ENCODE results near the gene AKAP6.
A peak's percentile ranks its signal among the peaks of the same experiment; 100 is the strongest.

The AKAP6 gene

GRCh38 chr14:32724867-32725471, 395.9 kb downstream of the AKAP6 start:
- DNase-seq: no peak

DNA sequence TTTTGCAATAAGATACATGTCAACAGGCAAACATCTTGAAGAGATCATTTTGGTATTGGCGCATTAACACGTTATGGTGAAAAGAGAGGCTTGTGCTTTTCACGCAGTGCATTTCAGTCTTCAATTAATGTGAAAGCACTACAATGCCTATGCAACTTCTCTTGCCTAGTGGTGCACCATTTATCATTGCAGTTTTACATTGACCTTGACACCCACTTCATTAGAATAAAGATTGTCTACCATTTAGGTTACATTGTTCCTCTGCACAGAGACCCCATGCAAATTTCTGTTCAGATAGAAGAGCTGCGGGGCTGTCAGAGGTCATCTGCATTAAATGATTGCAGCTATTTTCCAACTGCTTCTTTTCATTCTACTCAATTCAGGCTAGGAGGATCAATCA, 397.4 kb downstream of the AKAP6 start:
- DNase-seq: no peak

DNA sequence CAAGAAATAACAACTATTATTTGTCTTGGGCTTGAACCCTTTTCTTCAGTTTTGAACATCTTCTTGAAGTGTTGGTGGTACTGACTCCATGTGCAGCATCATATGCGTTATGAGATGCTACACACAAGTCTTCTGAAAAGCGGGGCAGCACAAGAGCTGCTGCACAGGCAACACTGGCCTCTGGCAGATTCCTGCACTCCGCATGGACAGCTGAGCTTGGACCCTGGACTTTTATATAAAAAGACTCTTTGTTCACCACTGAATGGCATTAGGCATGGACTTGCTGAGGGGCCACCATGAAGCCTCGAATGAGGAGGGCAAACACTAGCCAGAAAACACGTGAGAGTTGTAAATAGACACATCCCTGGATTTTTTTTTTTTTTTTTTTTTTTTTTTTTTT, 398.7 kb downstream of the AKAP6 start:
- DNase-seq: no peak

- no peak for DNase-seq
These were observed 399.4 kb downstream of the AKAP6 start for GRCh38 chr14:32728526-32728925.

GRCh38 chr14:32728976-32729375, 399.9 kb downstream of the AKAP6 start:
- DNase-seq: peak; percentile 67 to 76

- no peak for DNase-seq
These were observed 402.2 kb downstream of the AKAP6 start for GRCh38 chr14:32731249-32731648.

- no peak for DNase-seq
These were observed 403.9 kb downstream of the AKAP6 start for GRCh38 chr14:32733015-32733414.

DNA sequence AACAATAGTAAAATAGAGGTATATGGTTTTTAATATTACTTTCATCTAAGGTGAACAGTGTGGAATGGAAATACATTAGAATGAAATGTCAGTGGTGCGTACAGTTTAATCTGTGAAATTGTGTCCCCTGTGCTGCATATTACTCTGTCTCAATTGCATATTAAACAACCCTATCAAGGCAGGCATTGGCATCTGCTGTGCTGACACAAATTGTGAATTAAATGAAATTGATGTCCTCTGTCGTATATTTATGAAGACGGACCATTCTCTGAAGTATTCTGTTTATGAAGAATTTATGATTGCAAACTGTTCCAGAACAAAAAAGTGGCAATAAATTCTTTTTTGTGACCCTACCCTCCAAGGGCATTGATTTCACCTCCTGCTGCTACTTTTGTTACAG, 405.2 kb downstream of the AKAP6 start:
- no peak for DNase-seq

- no peak for DNase-seq
These were observed 408.5 kb downstream of the AKAP6 start for GRCh38 chr14:32737621-32738020.

GRCh38 chr14:32738206-32738871, 409.2 kb downstream of the AKAP6 start:
- no peak for DNase-seq

DNA sequence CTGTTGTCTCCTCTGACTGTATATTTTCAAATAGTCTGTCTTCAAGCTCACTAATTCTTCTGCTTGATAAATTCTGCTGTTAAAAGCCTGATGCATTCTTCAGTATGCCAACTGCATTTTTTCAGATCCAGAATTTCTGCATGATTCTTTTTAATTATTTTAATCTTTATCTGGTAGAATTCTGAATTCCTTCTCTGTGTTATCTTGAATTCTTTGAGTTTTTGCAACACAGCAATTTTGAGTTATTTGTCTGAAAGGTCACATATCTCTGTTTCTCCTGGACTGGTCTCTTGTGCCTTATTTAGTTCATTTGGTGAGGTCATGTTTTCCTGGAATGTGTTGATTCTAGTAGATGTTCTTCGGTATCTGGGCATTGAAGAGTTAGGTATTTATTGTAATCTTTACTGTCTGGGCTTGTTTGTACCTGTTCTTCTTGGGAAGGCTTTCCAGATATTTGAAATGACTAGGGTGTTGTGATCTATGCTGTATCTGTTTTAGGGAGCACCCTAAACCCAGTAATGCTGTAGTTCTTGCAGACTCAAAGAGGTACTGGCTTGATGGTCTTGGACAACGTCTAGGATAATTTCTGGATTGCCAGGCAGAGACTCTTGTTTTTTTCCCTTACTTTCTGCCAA, 415.8 kb downstream of the AKAP6 start:
- DNase-seq: no peak

DNA sequence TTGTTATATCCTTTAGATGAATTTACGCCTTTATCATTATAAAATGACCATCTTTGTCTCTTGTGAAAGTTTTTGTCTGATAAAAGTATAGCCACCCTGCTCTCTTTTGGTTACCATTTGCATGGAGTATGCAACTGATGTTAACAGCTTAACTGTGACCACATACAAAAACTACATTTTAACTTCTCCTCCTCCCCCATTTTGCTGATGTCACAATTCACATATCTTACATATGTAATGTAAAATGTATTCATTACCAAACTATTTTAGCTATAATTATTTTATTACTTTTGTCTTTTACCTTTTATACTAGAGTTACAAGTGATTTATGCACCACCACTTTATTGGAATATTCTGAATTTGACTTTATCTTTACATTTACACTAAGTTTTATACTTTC, 425.1 kb downstream of the AKAP6 start:
- DNase-seq: no peak

GRCh38 chr14:32756173-32756572, 427.1 kb downstream of the AKAP6 start:
- no peak for DNase-seq

- no peak for DNase-seq
These were observed 427.7 kb downstream of the AKAP6 start for GRCh38 chr14:32756775-32757174.

DNA sequence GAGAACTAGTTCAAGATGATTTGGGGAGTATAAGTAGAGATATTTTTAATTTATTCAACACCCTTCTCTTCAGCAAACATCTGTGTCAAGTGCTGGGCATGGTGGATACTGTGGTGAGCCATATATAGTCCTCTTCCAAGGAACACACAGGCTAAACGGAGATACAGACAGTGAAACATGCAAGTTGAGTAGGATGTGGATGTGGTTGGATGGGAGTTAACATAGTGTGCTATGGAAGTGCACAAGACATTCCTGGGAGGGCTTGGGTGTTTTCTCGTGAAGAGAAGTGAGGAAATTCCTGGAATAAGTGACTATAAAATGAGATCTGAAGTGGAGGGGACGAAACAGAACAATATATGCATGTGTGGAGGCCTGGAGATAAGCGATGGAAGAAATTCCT, 428.5 kb downstream of the AKAP6 start:
- DNase-seq: no peak

GRCh38 chr14:32761381-32761968, 432.4 kb downstream of the AKAP6 start:
- DNase-seq: no peak

GRCh38 chr14:32762886-32763285, 433.8 kb downstream of the AKAP6 start:
- no peak for DNase-seq

GRCh38 chr14:32763673-32764072, 434.6 kb downstream of the AKAP6 start:
- no peak for DNase-seq

- DNase-seq: no peak
These were observed 435.0 kb downstream of the AKAP6 start for GRCh38 chr14:32764131-32764530.

DNA sequence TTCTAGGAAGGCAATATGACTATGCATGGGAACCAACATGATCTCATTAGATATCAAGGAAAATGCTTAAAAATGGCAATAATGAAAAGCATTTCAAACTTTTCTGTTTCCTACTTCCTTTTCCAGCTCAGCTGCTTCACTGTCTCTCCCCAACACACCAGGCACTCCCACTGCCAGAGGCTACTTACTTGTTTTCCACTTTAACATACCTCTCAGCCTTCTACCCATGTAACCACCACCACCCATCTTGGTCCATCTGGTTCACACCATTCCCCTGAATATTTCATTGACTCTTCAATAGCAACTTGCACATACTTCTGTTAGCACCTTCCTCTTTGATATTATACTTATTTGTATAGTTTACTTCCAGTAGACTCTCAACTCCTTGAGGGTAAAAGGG, 441.3 kb downstream of the AKAP6 start:
- no peak for DNase-seq

GRCh38 chr14:32774214-32774613, 445.1 kb downstream of the AKAP6 start:
- DNase-seq: no peak

DNA sequence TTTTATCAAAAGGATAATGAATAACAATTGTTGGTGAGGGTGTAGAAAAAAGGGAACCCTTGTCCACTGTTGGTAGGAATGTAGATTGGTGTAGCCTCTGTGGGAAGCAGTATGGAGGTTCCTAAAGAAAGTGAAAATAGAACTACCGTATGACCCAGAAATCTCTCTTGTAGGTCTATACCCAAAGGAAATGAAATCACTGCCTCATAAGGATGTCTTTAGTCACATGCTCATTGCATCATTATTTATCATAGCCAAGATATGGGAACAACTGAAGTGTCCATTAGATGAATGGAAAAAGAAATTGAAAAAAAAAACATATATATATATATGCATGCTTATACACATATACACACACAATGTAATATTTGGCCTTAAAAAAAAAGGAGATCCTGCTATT, 450.7 kb downstream of the AKAP6 start:
- no peak for DNase-seq

- DNase-seq: no peak
These were observed 455.3 kb downstream of the AKAP6 start for GRCh38 chr14:32784405-32784804.

DNA sequence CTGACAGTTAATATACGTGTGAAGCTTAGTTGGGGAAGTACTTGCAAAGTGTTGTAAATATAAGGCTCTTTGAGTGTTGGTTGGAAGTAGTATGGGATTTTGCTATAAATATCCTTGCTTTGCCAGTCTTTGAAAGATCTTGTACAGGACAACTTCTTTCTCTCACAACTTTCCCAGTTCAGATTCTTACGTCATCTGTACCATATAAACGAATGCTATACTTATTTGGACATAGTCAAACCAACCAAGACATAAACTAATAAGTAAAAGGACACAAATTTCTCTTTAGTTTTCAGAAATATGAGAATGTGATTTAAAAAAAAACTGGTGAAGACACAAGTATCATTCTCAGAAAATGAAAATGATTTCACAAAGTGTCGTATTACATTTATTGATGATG, 456.5 kb downstream of the AKAP6 start:
- DNase-seq: no peak
